HG03469 (cell line): Measurements from ENCODE around the gene SNX13.

Source experiments
- ATAC-seq: cut with Tn5 transposase; IDR thresholded peaks from one replicate; pipeline ENCODE4 v1.9.1; 2021; ENCODE audit warnings: mild to moderate bottlenecking, moderate library complexity, moderate number of reproducible peaks; ENCODE audit not compliant: unreplicated experiment

SNX13 gene

DNA sequence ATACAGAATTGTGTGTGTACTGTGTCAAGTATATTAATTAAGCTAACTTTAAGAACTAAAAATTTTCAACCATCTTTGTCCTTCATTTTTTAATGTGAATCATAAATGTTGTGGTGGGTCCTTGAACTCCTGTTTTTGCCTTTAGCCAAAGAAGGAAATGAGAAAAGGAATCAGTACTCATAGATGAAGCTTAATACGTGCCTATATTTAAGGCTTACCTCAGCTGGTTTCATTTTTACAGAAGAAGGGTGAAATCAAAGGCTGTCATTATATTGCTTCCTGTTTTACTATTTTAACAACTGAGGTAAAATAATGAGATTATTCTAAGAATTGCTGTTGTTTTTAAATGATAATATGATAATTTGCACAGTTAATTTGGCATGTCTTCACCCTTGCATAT is 6.3 kb upstream of the SNX13 start:
- ATAC-seq, result peak; percentile 89

DNA sequence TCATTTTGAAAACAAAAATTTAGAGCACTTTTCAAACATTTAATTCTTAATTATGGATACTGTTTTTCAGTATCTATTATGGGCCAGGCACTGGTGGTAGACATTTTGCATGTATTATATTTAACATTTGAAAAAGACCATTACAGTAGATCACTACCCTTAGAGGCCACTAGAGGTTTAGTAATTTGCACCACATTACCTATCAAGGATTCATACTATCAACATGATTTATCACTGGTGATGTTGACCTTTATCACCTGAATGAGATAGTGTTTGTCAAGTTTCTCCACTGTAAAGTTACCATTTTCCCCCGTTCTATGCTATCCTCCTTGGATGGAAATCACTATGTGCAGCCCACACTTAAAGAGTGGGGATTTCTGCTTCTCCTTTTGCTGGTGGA is 4.4 kb upstream of the SNX13 start:
- no peak for ATAC-seq

DNA sequence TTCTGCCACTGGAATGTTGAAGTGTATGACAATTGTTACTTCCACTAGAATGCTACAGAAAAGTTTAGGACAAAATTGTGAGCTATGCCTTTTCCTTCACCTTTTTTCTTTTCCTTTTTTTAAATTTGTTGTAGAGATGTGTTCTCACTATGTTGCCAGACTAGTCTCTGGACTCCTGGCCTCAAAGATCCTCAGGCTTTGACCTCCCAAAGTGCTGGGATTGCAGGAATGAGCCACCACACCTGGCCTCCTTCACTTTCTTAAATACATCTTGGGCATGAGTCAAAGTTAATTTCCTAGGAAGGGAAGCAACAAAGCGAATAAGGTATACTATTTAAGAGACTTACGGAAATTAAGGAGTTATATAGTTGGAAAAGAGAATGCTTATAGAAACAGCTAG is 2.7 kb upstream of the SNX13 start:
- no peak for ATAC-seq

DNA sequence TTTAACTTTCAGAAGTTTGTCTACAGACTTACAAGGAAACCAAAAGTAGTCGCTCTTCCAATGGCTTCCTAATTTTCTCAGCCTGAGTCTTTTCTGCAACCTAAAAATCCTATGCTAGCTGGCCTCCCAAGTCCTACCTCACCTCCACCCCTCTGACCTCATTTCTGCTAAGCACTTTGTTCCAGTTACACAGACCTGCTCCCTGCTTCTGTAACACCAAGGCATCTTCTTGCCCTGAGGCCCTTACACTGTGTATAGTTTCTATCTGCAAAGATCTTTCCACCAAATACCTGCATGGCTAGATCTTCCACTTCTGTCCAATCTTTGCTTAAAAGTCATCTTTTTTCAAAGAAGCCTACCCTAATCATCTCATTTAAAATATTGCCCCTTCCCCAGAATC is 1.9 kb upstream of the SNX13 start:
- no peak for ATAC-seq

DNA sequence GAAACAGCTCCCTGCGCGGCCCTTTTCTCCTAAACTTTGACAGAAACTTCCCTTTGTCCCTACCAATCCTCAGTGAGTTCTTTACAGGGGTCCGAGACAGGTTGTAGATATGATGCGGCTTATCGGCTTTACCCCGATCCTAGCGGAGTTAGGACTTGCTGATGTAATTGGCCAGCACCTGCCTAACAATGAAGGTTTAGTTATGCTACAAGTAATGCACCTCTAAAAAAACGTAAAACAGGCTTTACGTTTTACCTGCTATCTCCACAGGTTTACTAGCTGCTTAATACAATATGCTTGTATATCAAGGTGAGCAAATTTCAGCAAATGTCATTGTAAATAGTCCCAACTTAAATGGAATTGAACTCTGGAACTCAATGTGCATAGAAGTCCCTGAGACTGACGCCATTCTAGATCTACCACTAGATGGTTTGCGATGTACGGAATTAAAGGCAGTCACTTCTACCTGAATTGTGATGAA is 697 bp upstream of the SNX13 start:
- no peak for ATAC-seq

DNA sequence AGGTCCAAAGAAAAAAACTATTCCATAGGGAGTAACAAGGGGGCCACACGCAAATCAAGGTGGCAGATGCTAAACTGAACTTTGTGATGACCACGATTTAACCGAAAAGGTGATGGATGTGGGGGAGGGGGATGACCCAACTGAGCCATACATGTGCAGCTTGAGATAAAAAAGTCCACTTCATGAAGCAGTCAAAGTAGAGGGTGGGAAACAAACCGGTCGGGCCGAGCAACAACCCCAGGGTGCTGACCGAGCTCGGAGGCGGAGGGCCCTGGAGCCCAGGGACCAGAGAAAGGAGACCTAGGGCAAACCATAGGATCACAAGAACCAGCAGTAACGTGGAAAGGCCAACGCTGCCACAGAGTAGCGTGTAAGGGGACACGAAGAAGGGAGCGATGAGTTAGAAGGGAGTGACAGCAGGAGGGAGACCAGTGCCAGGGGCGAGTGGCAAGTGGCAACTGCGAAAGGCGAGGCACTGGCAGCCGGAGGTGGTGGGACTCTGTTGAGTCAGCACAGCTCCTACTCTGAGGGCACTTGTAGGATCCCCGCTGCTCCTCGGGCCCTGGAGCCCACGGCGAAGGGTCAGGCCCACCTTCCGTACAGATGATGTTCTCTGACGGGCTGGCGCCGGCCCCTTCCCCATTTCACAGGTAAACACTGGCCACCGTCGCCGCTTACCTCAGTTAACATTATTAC is 540 bp downstream of the SNX13 start:
- peak; percentile 10 for ATAC-seq

DNA sequence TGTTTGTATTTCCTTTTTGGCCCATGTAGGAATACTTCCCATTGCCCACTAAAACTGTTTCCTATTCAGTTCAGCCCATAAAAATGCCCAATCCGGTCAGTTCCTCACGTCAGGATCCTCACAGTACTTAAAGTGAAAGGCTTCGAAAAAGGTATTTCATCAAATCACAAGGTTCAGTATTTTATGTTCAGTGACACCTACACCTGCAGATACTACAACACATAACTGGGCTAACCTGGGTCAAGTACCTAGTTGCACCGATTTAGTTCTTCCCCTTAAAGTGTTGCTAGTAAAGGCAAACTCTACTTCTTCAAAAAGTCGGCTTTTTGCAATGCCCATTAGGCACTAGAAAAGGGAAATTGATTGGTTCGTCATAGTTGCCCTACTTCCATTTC is 1.1 kb downstream of the SNX13 start:
- ATAC-seq, result no peak

DNA sequence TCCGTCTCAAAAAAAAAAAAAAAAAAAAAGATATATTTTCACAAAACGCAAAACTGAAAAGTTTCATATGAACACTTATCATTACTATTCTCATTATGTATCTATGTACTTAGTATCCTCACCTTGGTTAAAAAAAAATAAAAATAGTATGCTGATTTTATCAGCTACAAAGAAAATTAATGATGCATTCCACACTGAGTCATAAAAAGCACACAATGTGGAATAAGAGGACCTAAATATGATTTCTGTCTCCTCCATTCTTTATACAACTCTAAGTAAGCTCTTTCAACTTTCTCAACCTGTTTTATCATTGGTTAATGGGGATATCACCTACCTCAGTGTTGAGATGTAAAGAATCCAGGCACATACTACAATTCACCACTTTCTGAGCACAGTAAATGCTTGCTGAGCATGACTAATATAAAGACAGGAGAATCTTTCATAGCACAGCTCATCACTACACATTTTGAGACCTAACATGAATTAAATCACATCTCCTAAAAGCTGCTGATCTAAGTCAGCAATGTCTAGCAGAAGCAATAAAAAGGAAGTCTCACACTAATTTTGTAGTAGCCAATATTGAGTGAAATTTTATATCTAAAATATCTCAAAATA is 2.7 kb downstream of the SNX13 start:
- ATAC-seq, result no peak

DNA sequence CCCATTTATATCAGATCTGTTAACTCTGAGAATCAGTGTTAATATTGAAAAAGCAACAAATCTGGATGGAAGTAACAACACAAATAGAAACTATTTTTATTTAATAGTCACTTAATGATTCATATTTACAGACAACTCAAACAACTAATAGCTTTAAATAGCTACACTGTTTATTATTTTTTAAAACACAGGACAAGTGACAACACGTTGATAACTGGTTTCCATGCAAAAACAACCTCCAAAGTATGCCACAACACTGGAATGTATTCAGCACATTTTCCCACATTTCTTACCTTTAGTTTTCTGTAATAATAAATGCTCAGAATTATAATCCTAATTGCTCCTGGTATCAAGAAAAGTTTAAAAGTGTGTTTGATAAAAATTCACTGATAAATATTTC is 4.0 kb downstream of the SNX13 start:
- ATAC-seq, result no peak

DNA sequence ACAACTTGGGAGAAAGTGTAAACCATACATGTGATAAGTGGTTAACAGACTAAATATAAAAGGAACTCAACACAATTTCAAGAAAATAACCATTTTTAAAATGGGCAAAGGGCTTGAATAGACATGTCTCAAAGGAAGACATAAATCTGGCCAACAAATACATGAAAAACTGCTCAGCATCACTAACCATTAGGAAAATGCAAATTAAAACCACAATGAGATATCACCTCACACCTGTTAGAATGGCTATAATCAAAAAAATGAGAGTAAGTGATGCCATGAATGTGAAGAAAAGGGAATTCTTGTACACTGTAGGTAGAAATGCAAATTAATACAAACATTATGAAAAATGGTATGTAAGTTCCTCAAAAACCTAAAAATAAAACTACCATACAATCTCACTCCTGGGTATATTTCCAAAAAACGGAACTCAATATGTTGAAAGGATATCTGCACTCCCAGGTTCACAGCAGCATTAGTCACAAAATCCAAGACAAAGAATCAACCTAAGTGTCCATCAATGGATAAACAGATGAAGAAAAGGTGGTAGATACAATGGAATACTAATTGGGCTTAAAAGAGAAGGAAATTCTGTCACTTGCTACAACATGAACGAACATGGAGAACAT is 5.6 kb downstream of the SNX13 start:
- ATAC-seq, result no peak

DNA sequence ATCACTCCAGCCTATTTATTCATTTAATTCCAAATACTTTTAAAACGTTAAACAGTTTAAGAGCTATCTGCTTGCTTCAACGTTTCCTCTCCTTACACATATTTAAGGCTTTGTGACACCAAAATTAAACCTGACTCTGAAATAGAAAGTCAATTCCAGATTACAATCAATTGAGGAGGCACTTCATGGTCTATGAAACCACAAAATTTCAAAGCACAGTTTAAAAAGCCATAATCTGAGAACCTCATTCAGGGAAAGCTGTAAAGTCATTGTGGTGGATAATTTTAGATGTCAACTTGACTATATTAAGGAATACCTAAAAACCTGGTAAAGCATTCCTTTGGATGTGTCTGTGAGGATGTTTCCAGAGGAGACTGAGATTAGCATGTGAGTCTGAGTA is 6.2 kb downstream of the SNX13 start:
- ATAC-seq, result no peak

DNA sequence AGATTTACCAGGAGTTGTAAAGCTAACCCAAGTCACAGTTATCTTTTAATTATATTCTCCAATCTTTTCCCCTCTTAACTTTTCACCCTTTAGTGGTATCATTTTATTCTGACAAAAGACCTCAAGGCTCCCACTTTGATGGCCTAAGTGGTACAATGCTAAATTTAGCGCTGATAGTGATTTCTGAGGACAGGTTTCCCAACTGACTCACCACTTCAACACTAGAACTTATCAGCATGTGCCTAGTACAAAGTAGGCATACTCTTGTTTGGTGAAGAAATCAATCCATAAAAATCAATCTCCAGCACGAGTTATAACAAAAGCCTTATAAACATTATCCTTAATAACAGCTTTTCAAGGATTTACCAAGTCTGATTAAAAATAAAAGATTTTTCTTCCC is 7.5 kb downstream of the SNX13 start:
- ATAC-seq, result no peak

DNA sequence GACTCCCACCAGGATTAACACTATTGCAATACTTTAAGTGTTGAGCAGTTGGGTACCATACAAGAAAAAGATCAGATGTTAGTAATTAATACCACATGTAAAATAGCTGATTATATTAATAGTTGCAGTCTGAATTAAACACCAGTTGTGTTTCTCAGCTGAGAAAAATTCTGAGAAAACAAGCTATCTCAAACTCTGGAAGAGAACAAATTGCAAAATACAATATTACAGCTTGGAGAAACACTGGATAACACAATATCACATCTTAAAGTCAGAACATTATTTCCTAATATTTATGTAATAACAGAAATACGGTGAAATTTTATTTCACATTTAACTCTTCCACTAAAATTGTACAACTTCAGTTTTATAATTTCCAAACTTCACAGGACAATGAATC is 9.2 kb downstream of the SNX13 start:
- no peak for ATAC-seq

DNA sequence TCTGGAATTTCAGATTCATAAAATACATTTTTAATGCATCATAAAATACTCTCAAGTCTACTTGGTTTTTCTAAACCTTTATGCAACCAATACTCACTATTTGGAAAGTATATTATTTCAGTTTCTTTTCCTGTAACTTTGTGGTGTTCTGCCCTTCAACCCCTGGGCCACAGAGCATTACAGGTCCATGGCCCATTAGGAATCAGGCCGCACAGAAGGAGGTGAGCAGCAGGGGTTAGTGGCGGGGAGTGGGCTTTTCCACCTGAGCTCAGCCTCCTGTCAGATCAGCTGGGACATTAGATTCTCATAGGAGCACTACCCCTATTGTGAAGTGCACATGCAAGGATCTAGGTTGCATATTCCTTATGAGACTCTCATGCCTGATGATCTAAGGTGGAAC is 9.7 kb downstream of the SNX13 start:
- no peak for ATAC-seq

DNA sequence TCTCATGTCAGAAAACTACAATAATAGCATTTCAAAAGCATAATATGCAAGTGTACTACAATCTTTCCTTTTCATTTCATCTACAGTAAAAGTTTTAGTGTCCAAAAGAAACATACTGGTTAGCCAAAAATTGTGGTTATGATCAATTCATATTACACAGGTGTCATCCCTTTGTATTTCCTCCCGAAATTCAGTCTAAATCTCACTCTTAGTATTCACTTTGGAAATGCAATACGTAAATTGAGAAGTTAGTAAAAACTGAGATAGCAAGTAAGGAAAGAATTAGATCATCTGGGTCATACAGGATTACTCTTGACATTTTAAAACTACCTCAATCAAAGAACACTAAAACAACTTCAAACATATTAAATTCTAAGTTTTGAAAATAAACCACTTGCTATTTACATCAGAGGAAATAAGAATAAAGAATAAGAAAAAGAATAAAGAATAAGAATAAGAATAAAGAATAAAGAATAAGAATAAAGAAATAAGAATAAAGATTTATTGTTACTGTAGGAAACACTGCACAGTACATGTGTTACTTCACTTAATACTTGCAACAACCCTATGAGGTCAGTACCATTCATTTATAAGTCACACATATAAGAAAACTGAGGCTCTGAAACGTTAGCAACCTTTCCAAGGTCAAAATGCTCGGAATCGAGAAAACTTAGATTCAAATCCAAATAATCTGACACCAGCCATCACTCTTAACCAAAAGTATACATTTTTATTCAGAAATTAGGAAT is 10.5 kb downstream of the SNX13 start:
- no peak for ATAC-seq

DNA sequence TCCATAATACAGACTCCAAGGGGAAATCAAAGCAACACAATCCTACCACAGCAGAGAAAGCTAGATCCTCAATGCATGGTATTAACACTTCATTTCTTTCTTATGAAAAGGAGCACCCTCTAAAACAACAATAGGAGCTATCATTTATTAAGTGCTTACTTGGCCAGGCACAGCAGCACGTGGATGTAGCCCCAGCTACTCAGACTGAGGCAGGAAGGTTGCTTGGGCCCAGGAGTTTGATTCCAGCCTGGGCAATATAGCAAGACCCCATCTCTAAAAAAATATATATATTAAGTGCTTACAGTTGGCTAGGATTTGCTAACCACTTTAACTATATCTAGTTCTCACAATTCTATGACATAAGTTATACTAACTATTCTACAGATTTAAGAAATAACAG is 12.2 kb downstream of the SNX13 start:
- no peak for ATAC-seq

DNA sequence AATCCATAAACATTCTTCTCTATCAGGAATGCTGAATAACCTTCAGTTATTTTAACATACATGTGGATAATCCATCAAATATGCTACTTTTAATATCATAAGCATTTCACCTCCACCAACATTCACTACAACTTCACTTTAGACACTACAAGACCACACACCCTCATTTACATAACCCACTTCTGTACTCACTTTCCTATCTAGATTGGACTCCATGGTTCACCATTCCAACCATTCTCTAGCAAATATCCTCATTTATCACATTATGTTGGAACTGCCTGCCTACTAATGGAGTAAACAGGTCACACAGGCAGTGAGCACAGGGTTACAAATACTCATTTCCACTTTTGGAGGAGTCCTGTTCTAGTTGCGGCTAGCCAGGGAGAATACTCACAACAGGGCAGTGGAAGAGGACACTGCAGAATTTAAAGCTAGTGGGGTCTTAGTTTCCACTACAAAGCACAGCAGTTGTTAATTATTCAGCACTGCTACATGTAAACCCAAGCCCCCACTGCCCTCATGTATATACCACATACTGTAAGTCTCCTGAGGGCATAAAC is 18.4 kb downstream of the SNX13 start:
- no peak for ATAC-seq

DNA sequence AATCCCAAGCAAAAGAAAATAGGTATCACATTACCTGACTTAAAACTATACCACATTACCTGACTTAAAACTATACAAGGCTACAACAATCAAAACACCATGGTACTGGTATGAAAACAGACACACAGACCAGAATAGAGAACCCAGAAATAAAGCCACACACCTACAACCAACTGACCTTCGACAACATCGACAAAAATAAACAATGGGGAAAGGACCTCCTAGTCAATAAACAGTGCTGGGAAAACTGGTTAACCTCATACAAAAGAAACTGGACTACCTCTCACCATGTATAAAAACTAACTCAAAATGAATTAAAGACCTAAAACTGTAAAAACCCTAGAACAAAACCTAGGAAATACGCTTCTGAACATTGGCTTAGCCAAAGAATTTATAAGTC is 22.5 kb downstream of the SNX13 start:
- ATAC-seq, result no peak

DNA sequence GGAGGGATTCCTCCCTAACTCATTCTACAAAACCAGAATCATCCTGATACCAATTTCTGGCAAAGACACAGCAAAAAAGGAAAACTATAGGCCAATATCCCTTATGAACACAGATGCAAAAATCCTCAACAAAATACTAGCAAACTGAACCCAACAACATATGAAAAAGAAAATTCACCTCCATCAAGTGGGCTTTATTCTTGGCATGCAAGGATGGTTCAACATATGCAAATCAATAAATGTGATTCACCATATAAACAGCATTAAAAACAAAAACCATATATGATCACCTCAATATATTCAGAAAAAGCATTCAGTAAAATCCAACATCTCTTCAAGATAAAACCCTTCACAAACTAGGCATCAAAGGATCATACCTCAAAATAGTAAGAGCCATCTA is 23.5 kb downstream of the SNX13 start:
- no peak for ATAC-seq

DNA sequence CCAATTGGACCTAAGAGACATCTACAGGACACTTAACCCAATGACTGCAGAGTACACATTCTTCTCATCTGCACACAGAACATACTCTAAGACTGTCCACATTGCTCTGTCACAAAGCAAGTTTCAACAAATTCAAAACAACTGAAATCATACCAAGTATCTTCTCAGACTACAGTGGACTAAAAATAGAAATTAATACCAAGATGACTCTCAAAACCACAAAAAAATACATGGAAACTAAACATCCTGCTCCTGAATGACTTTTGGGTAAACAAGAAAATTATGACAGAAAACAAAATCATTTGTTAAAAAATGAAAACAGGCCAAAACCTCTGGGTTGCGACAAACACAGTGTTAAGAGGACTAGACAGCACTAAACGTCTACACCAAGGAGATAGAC is 24.5 kb downstream of the SNX13 start:
- ATAC-seq, result no peak

DNA sequence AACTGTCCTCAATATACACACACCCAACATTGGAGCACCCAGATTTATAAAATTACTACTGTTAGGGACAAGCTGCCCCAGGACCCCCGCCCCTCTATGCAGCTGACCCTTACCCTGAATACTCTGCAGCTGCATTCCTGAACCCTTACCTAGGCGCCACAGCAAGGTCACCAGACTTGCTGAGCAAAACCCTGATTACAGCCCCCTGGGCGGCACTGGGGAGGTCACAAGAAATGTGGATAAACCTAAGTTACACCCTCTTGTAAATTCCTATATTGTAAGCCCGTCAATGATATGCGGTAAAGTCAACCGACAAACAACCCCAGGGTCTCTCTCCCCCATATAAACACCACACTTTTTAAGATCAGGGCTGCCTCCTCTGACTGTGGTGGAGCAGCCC is 25.1 kb downstream of the SNX13 start:
- no peak for ATAC-seq
